K562 treated with DMSO at 1 percent for 48 hours (cell line): ENCODE data around the gene SERF2. TPM values are rescaled to one million over a fixed set of nuclear protein-coding genes. Genes with fewer than 3 reads are reported as not detected.

Experiments used
- total RNA-seq: library from RNA; unstranded; fragments of 300-600 nt; gene quantifications from 2 replicates; pipeline ENCODE4 v1.2.3, GENCODE V29; 2022; ENCODE audit warnings: low replicate concordance; ENCODE audit errors: extremely low read depth

The SERF2 gene
- 1,029 TPM in 1 of 2 replicates, not detected in the other for total RNA-seq

DNA sequence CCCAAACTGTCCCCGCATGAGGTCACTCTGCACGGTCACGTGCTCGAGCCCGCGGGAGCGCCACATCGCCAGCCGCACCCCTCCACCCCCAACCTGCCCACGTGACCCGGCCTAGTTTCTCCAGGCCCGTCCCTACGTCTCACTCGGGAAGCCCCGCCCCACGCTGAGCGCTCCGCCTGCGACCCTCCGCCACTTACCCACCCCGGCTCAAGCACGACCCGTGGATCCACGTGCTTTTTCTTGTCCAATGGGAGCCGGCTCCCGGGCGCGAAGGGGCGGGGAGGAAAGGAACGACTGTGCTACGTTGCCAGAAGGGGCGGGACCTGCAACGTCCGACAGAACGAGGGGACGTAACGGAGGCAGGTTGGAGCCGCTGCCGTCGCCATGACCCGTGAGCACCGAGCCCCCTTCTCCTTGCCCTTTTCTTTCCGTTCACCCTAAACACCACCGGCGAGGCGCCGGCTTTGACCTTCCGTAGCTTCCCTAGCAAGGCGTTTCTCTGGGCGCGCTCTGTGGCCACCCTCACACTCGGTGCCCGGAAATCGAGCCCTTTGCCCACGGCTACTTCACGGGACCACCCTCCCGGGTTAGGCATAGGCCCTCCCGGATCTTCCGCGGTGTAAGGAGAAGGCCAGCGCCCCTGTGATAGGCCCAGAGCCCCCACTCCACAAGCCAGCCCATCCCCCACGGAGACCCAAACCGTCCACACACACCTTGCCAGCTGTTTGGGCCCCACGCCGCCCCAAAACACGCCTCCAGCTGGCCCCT is at the start of gene SERF2:
Gene SERF2 (plus strand): TSS at position 328 of the 768 bp plus-strand sequence. CDS start 57 bp downstream, at position 385.

DNA sequence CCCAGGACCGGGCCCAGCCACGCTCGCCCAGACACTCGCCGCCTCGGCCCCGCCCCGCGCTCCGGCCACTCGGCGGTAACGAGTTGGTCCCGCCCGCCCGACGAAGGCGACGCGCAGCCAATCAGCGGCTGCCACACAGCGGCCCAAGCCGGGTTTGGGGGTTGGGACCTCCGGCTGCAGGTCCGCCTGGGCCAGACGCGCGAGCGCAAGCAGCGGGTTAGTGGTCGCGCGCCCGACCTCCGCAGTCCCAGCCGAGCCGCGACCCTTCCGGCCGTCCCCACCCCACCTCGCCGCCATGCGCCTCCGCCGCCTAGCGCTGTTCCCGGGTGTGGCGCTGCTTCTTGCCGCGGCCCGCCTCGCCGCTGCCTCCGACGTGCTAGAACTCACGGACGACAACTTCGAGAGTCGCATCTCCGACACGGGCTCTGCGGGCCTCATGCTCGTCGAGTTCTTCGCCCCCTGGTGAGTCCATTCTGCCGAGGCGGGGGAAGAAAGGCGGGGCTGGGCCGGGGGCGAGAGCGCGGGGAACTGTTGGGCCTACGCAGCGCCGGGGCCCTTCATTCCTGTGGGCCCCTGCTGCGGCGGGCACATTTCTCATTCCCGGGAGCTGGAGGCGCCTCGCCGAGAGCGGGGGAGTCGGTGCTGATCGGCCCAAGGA is 45.7 kb upstream of the SERF2 start, which contains the start of gene PDIA3:
Gene PDIA3 (plus strand): TSS at position 194 of the 658 bp plus-strand sequence. CDS start 102 bp downstream, at position 296.

DNA sequence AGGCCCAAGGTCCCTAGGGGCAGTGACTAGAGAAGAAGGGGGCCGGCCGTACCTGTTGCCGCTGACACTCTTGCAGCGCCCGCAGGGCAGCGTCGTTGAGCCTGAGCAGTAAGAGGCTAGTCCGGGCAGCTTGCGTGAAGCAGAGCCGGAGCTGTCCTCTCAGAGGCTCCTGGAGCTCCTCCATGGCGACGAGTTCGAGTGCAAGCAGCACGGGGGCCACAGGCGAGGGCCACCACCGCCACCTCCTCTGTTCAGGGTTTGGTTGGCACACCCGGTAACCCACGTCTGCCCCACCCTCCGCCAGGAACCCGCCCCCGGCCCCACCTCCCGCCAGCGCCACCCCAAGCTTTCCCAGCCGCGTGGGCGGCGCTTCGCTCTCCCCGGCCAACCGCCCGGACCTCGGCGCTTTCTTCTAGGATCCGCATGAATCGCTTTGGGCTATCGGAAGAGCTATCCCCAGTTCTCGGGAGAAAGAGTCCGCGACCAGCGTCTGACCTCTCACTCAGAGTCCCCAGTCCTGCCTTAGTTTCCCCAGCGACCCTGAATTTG is 15.3 kb upstream of the SERF2 start, which contains the start of gene ELL3:
Gene ELL3 (minus strand): TSS at position 249 of the 549 bp plus-strand sequence. CDS start 65 bp downstream, at position 184.

DNA sequence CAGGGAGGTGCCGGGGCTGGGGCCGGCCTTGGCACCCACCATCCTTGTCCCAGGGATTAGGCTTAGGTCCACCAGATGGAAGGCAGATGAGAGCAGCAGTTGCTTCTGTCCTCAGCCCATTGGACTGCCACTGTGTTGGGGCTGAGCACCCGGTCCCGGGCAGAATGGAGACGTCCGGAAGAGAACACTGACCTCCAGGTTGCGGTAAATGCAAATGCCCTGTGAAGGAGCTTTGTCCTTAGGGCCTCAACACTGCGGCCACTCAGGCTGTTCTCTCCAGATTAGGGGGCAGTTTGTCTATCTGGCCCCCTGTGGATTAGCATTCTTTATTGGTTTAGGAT is 7.8 kb downstream of the SERF2 start, which contains the start of gene SERINC4:
Gene SERINC4 (minus strand): TSS at position 276 of the 341 bp plus-strand sequence. CDS start 234 bp downstream, at position 42.

DNA sequence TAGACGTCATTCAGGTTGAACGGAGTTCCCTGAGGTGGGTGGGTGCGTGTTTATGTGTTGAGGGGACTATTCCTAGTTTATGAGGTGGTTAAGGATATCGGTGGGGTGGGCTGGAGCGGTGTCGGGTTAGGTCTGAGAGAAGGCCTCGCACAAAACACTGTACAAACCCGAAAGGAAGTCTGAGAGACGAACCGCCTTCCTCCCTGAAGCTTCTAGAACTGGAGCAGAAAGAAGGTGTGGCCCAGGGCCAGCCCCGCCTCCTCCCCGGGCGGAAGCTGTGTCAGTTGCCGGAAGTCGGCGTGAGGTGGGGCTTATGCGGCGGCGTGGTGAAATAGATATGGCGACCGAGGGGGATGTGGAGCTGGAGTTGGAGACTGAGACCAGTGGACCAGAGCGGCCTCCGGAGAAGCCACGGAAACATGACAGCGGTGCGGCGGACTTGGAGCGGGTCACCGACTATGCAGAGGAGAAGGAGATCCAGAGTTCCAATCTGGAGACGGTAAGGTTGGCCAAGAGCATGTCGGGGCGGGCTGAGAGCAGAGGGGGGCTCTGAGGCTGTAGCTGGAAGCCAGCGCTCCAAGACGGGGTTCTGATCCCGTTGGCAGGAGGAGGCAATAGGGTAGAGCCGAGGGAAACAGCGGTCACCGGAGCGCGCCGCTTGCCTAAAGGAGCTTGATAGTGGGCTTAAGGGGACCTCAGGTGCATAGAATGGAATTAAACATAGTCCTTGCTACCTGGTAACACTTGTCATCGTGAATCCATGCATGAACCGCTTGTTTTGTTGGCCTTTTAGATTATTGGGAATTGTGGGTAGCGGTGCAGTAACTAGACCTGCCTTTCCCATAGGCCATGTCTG is 8.4 kb downstream of the SERF2 start, which contains the start of gene HYPK:
Gene HYPK (plus strand): TSS at position 314 of the 856 bp plus-strand sequence. CDS start 24 bp downstream, at position 338.

DNA sequence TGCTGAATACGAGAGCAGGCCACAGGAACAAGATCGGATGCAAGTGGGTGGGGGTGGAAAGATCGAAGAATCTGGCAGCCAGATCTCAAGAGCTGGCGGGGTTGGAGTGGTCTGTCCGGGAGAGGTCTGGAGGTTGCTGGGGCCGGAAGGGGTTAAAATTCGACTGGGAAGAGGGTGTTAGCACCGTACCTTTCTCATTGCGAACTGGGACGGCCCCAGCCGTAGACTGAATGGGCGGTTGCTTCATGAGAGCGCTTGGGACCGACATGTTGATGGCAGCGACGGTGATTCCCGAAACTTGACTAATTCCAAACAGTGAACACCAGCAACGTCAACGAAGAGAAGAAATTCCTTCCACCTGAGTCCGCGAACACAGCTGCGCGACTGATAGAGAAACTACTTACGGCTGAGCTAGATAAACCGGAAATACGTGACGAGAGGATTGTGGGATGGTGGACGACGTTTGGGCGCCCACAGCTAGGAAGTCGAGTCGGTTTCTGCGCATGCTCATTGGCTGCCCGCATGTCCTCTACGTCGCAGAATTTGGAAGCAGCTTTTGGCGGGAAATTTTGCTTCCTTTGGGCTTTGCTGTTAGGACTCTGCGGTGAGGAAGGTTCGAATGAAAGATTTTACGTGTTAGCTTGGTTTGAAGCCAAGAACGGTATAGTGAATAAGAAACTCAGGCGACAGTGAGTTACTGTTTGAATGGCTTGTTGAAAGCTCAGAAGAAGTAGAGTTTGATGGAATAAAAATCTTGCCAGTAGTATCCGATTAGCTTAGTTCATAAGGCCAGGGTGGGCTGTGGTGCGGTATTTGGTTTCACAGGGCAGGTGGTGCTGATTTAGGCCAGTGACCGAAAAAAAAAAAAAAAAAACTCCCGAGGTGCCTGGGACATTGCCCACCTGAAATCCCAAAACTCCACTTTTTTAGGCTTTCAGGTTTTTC is 32.5 kb downstream of the SERF2 start, which contains the start of gene MFAP1:
Gene MFAP1 (minus strand): TSS at position 389 of the 945 bp plus-strand sequence. CDS start 121 bp downstream, at position 268.

DNA sequence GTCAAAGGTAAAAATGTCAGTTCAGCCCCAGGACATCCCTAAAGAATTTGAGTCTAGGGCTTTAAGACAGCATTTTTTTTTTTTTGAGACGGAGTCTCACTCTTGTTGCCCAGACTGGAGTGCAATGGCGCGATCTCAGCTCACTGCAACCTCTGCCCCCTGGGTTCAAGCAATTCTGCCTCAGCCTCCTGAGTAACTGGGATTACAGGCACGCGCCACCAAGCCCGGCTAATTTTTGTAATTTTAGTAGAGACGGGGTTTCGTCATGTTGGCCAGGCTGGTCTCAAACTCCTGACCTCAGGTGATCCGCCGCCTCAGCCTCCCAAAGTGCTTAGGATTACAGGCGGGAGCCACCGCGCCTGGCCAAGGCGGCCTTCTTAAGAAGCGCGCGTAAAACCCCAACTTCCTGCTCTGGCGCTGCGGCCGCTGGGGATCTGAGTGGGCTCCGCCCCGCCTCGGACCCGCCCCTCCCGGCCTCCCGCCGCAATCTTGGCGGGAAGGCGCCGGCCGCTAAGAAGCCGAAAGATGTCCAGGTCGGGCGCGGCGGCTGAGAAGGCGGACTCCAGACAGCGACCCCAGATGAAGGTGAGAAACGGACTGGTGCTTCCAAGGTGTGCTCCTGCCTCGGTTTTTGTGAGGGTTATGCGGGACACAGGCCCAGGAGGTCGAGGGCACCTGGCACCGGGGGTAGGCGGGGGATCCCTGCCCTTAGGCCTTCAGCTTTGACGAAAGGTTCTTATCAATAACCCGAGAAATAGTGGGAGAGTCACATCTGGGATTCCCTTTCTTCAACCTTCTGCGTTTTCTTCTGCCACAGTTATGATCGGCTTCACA is 34.6 kb downstream of the SERF2 start, which contains the start of gene WDR76:
Gene WDR76 (plus strand): TSS at position 495 of the 834 bp plus-strand sequence. CDS start 31 bp downstream, at position 526.

Other genes starting within 250 kb of the SERF2 start
- not detected in 2 replicates for gene PPIP5K1, start 202.1 kb upstream of the SERF2 start, total RNA-seq
- gene CKMT1B, start 198.3 kb upstream of the SERF2 start, total RNA-seq: not detected in 2 replicates
- gene STRC, start 173.5 kb upstream of the SERF2 start, total RNA-seq: not detected in 2 replicates
- not detected in 2 replicates for gene CATSPER2, start 143.5 kb upstream of the SERF2 start, total RNA-seq
- gene CKMT1A, start 98.5 kb upstream of the SERF2 start, total RNA-seq: not detected in 2 replicates
- not detected in 2 replicates for gene PDIA3, start 45.9 kb upstream of the SERF2 start, total RNA-seq
- gene ELL3, start 15.4 kb upstream of the SERF2 start, total RNA-seq: not detected in 2 replicates
- gene SERINC4, start 7.9 kb downstream of the SERF2 start, total RNA-seq: not detected in 2 replicates
- not detected in 2 replicates for gene HYPK, start 8.3 kb downstream of the SERF2 start, total RNA-seq
- gene MFAP1, start 32.4 kb downstream of the SERF2 start, total RNA-seq: 183 TPM in 1 of 2 replicates, not detected in the other
- not detected in 2 replicates for gene WDR76, start 34.7 kb downstream of the SERF2 start, total RNA-seq